ENCODE data around the gene DNAH14.

GRCh38 chr1:225366018-225366417 is 436.5 kb downstream of the DNAH14 start:
- TF ChIP-seq CTCF (IDR thresholded peaks at IDR 0.05) (no peak), POLR2AphosphoS5 (IDR thresholded peaks at IDR 0.05) (no peak), POLR2A (IDR thresholded peaks at IDR 0.05) (no peak)

Data from breast epithelium (tissue), 3 donors.